IPS-NIHi7 (cell line): ENCODE data around the gene ZNF683.
"Not testable (repeated sequence)": the region's sequence is repeated elsewhere in the genome, so short reads cannot be mapped to it uniquely, and the experiment has no call there.

Experiments used
- DNase-seq: peaks from one replicate; pipeline ENCODE4 v3.0.0; 2012; ENCODE audit warnings: mixed read lengths; ENCODE audit errors: extremely low spot score

ZNF683 gene

DNA sequence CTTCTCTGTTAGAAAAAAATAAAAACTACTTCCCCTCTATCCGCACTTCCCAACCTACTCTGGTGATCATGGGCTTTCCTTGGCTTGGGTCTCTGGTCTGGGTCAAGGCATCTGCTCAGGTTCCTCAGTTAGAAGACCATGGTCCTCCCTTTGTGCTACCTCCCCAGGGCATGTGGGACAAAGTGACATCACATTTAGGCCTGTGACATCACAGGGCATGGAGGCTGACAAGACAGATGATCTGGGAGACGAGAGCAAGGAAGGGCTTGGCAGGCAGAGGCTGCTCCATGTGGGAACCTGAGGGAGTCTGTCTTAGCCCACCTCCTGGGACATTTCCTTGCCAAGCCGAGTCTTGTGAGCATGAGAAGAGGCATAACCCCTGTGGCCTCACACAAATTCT is at the start of gene ZNF683:
Gene ZNF683, minus strand, starts transcription at position 140 of the 400 bp plus-strand sequence. CDS start 4,179 bp downstream, outside the sequence.
- DNase-seq: not testable (repeated sequence)

DNA sequence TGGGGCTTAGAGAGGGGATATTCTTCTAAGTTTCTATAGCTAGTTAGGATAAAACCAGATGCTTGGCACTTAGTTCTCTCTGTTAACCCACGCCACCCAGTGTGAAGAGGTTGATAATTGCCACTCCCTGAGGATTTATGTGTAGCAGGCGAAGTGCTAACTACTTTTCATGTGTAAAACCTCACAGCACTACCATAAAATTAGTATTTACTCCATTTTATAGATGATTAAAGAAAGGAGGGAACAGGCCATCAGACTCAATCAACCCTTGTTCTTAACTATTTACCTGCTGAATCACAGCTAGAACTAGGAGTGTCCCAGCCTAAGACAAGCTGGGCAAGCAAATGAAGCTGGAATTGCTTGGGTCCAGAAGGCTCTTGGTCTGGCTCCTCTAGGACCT is 46.9 kb upstream of the ZNF683 start:
- no peak for DNase-seq

DNA sequence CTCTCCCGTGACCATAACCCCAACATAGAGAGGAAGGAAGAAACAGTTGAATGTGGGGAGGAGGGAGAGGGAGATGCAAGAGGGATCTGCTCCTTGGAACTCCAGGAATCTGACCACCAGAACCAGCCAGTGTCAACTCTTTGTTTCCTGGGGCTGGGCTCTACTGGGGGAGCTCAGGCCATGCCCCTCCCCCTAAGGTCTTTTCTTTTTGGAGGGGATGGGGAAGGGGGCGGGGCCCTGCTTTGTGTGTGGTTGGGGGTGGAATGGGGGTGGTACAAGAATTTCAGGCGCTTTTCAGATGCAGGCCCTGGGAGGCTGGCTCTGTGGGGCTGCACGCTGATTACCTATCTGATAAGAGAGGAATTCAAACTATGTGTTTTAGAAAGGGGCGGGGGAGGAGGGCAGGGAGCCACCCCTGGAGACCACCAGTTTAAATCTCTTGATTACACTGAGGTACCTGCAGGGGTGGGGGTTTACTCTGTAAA is 46.4 kb upstream of the ZNF683 start:
- DNase-seq: peak; percentile 89

DNA sequence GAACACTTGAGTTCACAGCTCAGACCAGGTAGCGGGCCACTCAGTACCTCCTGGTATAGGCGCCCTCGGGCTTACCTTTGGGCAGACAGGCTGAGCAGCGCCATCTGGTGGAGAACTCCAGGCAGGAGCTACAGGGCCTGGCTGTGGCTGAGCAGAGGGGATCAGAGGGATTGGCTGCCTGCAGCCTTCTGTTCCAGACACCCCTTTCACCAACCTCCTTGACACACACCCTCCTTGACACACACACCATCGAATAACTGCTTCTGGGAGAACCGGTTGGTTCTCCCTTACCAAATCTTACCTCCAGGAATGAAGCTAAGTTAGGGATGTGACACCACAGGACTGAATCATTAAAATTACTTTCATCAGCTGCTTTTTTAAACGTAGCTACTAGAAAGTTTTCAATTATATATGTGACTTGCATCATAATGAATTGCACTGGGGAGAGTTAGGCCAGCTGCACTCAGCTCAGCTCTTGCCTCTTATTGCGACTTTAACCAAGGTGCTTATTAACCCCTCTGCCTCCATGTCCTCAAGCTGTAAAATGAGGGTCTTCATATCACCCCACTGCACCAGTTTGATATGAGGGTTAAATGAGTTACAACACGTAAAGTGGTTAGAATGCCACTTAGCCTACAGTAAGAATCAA is 44.7 kb upstream of the ZNF683 start:
- DNase-seq: peak; percentile 72

DNA sequence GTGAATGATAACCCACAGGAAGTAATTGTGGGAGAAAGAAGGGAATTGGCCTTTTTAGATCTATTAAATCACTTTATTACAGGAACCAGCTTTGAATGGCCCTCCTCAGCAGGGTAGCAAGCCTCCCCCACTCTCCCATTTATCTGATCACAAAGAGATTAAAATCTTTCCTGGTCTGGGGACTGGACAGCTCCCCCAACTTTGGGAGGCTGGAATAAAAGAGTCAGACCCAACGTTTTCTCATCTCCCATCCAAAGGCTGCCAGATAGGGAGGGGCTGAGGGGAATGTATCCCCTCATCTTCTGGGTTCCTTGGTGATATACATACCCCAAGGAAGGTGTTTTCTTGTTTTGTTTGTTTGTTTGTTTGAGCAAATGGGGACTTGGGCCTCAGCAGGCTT is 40.5 kb upstream of the ZNF683 start:
- DNase-seq: no peak

DNA sequence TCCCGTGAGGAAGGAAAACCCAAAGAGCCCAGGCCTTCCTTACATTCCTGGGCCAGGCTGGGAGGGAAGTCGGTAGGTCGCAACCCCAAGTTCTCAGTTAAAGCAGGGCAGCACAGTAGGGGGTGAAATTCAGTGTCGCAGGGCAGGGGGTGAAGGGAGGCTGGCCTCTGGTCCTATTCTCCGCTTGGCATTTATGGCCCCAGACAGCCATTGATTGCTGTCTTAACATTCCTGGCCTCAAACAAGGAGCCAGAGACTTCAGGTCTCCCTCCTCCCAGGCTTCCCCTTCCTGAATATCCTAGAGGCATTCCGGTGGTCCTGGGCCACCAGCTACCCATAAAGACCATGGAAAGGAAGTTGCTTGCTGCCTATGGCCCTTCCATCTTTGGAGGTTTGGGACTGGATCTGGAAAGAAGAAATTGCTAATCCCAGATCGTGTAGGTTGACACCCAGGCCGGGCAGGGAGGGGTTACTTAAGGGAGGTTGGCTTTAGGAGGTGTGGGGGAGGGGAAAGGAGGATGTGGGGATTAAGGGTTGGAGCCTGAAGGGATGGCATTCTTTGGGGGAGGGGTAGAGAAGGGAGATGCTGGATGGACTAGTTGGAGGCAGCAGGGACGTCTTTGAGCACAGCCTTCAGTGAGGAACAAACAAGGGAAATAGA is 39.8 kb upstream of the ZNF683 start:
- peak; percentile 72 for DNase-seq

DNA sequence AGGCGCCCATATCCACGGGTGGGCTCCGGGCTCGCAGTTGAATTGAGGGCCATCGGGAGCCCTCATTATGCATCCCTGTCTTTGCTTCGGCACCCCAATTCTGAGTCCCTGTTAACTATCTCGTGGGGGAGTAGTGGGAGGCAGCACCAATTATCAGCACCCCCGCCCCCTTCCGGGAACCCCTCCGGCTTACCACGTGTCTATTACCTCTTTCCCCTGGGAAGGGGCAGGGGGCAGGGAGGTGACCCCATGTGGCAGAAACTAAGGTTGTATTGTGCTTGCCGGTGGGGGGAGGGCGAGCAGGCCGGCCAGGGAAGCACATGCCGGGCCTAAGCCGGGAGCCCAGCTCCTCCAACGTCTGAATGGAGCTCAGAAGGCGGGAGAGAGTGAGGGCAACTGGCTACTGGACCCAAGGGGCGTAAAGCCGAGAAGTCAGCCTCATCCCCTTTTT is 39.1 kb upstream of the ZNF683 start:
- DNase-seq: peak; percentile 37

DNA sequence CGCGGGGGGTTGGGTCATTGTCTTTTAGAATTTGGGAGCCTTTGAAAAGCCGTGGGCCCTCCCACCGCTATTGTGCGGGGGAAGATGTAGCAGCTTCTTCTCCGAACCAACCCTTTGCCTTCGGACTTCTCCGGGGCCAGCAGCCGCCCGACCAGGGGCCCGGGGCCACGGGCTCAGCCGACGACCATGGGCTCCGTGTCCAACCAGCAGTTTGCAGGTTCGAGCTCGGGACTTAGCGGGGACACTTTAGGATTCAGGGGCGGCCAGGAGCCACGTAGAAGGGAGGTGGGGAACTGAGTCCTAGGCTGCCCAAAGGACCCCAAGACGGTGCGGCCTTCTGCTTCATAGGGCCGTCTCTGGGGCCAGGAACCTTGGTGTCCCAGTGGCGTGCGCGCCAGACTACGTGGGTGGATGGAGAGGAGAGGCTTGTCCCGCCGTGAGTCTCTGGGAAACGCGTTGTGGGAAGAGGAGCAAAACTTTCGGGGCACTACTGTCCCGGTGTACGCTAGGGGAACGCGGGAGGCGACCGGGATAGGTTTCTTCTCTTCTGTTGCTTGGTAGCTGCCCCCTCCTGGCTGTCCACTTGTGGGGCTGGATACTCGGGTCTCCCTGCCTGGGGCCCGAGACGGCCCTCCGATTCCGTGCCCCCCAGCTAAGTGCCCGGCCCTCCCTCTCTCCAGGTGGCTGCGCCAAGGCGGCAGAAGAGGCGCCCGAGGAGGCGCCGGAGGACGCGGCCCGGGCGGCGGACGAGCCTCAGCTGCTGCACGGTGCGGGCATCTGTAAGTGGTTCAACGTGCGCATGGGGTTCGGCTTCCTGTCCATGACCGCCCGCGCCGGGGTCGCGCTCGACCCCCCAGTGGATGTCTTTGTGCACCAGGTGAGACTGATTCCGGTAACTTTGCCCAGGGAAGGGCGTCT is 38.4 kb upstream of the ZNF683 start, which contains the start of gene LIN28A:
Gene LIN28A, plus strand, starts transcription at position 112 of the 918 bp plus-strand sequence. Its CDS starts 75 bp downstream, at position 187.
- no peak for DNase-seq

DNA sequence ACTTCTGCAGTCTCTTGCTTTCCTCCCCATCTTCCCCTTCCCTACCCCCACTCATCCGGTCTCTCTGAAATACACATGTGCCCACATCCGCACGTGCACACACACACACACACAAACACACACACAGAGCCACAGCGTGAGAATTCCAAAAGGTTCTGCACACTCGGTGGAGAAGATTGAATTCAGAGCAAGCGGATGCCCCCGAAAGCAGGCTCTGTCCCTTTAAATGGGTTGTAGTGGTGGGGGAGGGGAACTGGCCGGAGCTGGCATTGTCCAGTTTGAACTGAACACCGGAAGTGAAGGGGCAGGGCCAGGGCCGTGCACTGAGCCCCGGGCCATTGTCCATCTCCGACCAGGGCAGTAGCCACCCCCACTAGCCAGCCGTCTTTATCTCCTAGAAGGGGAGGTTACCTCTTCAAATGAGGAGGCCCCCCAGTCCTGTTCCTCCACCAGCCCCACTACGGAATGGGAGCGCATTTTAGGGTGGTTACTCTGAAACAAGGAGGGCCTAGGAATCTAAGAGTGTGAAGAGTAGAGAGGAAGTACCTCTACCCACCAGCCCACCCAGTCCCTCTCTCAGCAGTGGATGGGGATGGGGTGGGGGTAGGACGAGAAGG is 36.7 kb upstream of the ZNF683 start:
- DNase-seq: peak; percentile 36

DNA sequence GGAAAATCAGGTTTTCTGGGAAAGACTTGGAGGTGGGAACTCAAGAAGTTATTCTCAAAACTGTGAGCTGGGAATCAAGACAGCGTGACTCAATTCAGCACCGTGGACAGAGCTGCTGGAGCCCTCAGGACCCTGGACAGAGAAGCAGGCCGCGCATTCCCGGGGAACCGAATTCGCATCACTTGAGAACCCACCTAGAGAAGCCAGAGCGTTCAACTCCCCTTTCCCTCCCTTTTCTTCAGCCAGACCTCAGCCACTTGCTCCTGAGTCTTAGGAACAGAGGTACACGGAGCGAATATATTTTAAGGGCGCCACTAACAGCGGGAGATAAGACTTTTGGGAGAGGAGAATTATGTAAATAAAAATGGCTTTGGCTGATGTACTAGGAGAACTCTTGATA is 36.1 kb upstream of the ZNF683 start:
- peak; percentile 73 for DNase-seq

DNA sequence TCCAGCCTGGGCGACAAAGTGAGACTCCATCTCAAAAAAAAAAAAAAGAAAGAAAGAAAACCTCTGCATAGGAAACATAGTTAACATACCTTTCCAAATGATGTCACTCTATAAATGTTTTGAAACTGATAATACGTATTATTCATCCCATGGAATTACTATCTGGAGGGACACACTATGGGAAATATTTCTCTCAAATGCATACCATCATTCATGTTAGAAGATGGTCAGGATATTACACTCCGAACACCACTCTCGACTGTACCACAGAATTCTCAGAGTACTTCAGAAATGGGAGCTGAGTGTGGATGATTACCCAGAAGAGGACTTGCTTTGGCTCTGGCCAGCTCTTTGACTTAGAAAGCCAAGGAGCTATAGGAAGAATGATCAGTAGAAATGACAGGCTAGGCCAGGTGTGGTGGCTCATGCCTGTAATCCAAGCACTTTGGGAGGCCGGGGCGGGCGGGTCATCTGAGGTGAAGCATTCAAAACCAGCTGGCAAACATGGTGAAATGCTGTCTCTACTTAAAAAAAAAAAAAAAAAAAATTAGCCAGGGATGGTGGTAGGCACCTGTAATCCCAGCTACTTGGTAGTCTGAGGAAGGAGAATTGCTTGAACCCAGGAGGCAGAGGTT is 32.8 kb upstream of the ZNF683 start:
- DNase-seq: no peak

DNA sequence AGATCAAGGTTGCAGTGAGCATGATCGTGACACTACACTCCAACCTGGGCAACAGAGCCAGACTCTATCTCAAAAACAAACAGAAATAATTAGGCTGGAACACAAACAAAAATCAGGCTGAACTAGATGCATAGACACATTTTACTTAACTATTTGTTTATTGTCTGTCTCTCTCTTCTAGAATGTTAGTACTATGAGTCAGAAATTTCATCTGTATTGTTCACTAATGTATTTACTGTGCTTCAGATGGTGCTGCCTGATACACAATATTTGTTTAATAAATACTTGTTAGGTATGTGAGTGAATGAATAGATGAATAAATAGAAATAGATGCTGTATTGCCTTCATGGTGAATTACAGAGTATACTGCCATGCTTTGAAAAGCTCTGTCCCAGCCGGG is 32.1 kb upstream of the ZNF683 start:
- no peak for DNase-seq

DNA sequence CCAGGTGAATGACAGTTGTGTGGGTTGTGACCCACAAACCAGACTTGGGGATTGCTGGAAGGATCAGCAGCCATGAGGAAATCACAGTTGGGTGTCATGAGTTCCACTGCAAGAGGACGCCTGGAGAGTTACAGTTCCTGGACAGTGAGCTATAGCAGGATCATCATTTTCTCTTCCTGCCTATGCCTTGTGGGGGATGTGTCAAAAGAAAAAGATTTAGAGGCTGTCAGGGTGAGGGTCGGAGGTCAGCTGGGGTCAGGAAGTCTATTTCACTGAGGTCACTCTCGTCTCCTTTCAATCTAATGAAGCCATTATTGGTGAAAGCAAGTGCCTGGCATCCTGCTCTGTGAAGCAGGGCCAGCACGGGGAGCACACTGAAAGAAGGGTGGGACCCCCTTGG is 31.1 kb upstream of the ZNF683 start:
- no peak for DNase-seq

DNA sequence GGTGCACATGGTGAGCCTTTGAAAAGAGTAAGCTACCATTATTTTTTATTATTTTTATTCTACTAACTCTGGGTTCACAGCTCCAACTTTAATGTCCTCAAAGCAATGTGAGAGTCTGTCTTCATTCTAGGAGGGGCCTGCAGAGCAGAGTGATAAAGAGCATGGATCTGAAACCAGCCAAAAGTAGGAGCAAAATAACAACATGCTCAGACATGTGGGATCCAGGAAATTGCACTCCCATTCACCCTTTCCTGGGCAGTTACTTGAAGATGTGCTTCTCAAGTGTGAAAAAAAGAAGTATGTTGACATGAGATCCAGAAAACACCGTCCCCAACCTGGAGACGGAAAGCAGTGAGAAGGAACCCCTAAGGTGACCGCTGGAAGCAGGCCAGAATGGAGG is 29.3 kb upstream of the ZNF683 start:
- DNase-seq: no peak

DNA sequence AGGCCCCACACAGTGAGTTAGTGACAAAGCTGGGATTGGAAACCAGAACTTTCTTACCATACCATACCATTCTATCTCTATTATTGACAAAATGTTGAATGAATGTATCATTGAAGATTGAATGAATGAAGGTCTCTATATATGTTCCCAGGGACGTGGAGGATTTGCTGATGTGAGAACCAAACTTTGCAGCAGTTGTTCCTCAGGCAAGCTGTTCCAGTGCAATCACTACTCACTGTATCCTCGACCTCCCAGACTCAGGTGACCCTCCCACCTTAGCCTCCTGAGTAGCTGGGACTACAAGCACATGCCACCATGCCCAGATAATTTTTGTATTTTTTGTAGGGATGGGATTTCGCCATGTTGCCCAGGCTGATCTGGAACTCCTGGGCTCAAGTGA is 26.5 kb upstream of the ZNF683 start:
- no peak for DNase-seq

DNA sequence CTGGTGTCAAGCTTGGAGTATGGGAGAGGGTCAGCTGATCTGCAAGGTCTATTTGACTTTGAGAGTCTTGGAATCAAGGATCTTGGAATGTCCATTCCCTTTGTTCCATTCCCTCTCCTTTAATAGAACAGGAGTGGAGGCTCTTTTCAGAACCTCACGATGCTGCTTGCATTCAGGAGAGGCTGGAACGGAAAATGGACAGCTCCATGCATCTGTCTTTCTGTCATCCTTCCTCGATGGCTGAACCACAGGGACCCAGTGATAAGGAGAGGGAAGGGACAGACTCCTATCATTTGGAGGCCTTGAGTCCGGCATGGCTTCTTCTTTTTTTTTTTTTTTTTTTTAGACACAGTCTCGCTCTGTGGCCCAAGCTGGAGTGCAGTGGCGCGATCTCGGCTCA is 23.2 kb upstream of the ZNF683 start:
- no peak for DNase-seq

DNA sequence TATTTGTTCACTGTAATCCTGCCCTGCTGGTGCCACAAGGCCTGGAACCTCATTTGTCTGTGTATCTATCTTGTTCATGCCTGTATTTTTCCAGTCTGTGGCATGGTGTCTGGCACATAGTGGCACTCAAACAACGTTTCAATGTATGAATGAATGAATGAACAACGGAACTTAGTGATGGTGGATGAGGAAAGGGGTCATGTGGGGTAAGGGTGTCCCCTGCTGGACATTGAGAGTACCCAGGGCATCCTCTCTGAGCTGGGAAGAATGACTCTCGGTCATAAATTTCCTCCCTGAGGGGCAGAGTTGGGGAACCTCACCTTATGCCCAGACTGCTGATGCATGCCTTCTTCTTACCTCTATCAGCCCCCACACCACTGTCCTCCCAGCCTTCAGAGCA is 18.9 kb upstream of the ZNF683 start:
- DNase-seq: peak; percentile 80

DNA sequence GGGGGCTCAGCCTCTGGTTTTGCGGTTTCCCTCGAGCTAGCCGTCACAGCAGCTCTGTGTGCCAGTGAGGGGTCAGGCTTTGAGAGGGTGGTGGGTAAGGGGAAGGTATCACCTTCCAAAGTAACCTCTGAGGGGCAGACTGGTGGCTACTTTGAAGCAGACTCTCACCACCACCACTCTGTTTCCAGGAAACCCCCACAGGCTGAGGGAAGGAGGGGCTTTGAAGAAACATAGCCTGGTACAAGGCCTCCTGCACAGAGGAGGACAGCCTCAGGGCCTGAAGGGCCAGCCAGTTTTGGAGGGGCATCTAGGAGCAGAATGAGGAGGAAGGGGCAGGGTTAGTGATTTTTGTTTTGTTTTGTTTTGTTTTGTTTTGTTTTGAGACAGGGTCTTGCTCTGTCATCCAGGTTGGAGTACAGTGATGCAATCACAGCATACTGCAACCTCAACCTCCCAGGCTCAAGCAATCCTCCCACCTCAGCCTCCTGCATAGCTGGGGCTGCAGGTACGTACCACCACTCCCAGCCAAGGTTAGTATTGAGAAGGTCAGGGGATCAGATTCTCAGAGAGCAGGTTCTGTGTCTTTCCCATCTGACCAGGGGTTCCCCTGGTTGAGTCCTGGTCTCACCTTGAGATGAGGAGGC is 17.2 kb upstream of the ZNF683 start:
- DNase-seq: no peak

DNA sequence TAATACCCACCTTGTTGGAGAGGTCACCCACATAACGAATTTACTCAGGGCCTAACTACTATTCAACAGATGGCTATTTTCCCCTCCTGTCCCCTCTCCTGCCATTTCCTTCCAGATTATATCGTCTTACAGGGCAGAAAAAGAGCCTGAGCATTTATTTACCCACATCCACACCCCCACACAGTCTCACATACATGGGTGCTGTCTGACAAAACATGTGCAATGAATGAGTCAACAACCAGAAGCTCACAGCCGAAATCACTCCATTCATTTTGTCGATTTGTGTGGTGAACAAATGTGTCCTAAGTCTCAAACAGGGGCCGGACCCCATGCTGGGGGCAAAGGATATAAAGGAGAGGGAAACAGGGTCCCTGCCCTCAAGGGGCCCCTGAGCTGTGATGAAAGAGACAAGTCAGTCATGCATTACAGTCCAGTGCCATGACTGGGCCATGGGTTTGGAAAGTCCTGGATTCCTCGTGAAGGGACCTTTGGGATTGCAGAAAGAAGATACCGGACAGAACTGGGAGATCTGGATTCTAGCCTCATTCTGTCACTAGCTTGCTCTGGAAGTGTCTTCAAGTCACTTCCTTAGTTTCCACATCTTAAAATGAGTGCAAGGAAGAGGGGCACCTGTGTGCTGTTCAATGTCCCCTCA is 16.4 kb upstream of the ZNF683 start:
- DNase-seq: no peak

DNA sequence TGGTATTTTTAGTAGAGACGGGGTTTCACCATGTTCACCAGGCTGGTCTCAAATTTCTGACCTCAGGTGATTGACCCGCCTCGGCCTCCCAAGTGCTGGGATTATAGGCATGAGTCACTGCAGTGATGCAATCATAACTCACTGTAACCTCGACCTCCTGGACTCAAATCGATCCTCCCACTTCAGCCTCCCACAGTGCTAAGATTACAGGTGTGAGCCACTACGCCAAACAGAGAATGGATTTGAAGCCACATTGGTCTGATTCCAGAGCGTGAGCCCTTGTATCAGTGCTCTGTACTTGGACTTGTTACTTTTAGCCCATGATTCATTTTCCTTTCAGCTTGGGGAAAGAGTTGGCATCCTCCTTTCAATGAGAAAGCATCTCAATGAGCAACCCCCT is 14.9 kb upstream of the ZNF683 start:
- DNase-seq: no peak
